GM23248 (cell line): Measurements from ENCODE around the gene ACE.

ENCODE experiments used
- EZH2 ChIP-seq: fragments of 200-600 bp; sonication (generic); IDR thresholded peaks from 2 replicates; pipeline ENCODE4 v1.6.1; 2018; ENCODE audit warnings: antibody characterized with exemption, mild to moderate bottlenecking; ENCODE audit not compliant: insufficient read depth, poor library complexity, severe bottlenecking
- EZH2phosphoT487 ChIP-seq: fragments of 200-600 bp; sonication (generic); IDR thresholded peaks from 2 replicates; pipeline ENCODE4 v1.6.1; 2018; ENCODE audit warnings: antibody characterized with exemption, moderate library complexity, mild to moderate bottlenecking, low read depth; ENCODE audit not compliant: insufficient read depth

- TF ChIP-seq EZH2phosphoT487 = no peak
- no peak for TF ChIP-seq EZH2
Observed at GRCh38 chr17:63512896-63513644, 36.2 kb downstream of the ACE start.
